Sigmoid colon (tissue), 3 donors: ENCODE results near the gene EPSTI1.

Experiments
- CTCF ChIP-seq, 4 experiments: fragments of 450-650 bp in 3 of 4; fragments of 200-600 bp in 1 of 4; IDR thresholded peaks; one replicate each; pipeline ENCODE4 v1.5.1; 2016 to 2019; ENCODE audit warnings: antibody characterized with exemption in 4 of 4, mild to moderate bottlenecking in 3 of 4, moderate library complexity in 2 of 4
- POLR2A ChIP-seq, 2 donors: fragments of 450-650 bp; IDR thresholded peaks; one replicate each; pipeline ENCODE4 v1.6.1; 2016; ENCODE audit warnings: antibody characterized with exemption in 2 of 2, mild to moderate bottlenecking in 2 of 2, moderate library complexity in 2 of 2

GRCh38 chr13:42997381-42997780, 5.3 kb upstream of the EPSTI1 start:
- TF ChIP-seq POLR2A (IDR thresholded peaks at IDR 0.05) (no peak), CTCF (IDR thresholded peaks at IDR 0.05) (no peak)
